Stomach (tissue), 4 donors: ENCODE data around the gene UNC13B.

Experiments used
- CTCF ChIP-seq, 7 experiments: fragments of 450-650 bp in 4 of 7; fragments of 200-600 bp in 3 of 7; sonication (generic) in 3 of 7; IDR thresholded peaks; one replicate each; pipeline ENCODE4 v1.5.1; 2016 to 2019; ENCODE audit warnings: antibody characterized with exemption in 7 of 7, control low read depth in 2 of 7, mild to moderate bottlenecking in 1 of 7
- EP300 ChIP-seq: sonication (generic); formaldehyde crosslinking; IDR thresholded peaks from one replicate; pipeline ENCODE4 v1.6.1; 2017; ENCODE audit warnings: antibody characterized with exemption
- POLR2A ChIP-seq, 4 donors: fragments of 450-650 bp; IDR thresholded peaks; one replicate each; pipeline ENCODE4 v1.6.1; 2016; ENCODE audit warnings: antibody characterized with exemption in 4 of 4, control low read depth in 2 of 4, mild to moderate bottlenecking in 1 of 4, moderate library complexity in 1 of 4
- POLR2AphosphoS5 ChIP-seq, 3 donors: sonication (generic); formaldehyde crosslinking; IDR thresholded peaks; one replicate each; pipeline ENCODE4 v1.6.1; 2016; ENCODE audit warnings: antibody characterized with exemption in 3 of 3

- TF ChIP-seq POLR2A (IDR thresholded peaks at IDR 0.05): no peak
- TF ChIP-seq CTCF (IDR thresholded peaks at IDR 0.05): no peak
- no peak for TF ChIP-seq POLR2AphosphoS5 (IDR thresholded peaks at IDR 0.05)
- TF ChIP-seq EP300: no peak
Measured at GRCh38 chr9:35267710-35268109, 105.9 kb downstream of the UNC13B start.
